Motor neuron (in vitro differentiated cells): Measurements from ENCODE around the gene LDAF1. TPM values are rescaled to one million over a fixed set of nuclear protein-coding genes. Genes with fewer than 3 reads are reported as not detected.
A peak's percentile ranks its signal among the peaks of the same experiment; 100 is the strongest.

ENCODE experiments used
- ATAC-seq, 8 experiments: fragments of 200-7000 bp; cut with Tn5 transposase; replicated peaks in 6 of 8; 2 replicates each; pipeline ENCODE4 v1.8.0; 2021; ENCODE audit warnings: mild to moderate bottlenecking in 8 of 8, moderate library complexity in 8 of 8
- H3K27ac ChIP-seq, 2 donors: fragments of 250-450 bp; sonication (Bioruptor Pico); 2 replicates each; pipeline ENCODE4 v1.9.0; 2021; ENCODE audit warnings: antibody characterized with exemption in 2 of 2, mild to moderate bottlenecking in 2 of 2, moderate library complexity in 1 of 2
- H3K4me1 ChIP-seq, 2 donors: fragments of 250-450 bp; sonication (Bioruptor Pico); replicated peaks in 1 of 2; 2 replicates each; pipeline ENCODE4 v1.6.1; 2021; ENCODE audit warnings: antibody characterized with exemption in 2 of 2, mild to moderate bottlenecking in 2 of 2, moderate library complexity in 1 of 2
- H3K4me3 ChIP-seq, 5 donors: fragments of 250-450 bp; sonication (Bioruptor Pico); 2 replicates each; pipeline ENCODE4 v1.9.0; 2021; ENCODE audit warnings: antibody characterized with exemption in 5 of 5, mild to moderate bottlenecking in 5 of 5, moderate library complexity in 4 of 5
- WGBS, 10 experiments: fragments of 450-650 bp; shearing (Covaris generic); methylation state at CpG; one replicate each; pipeline ENCODE4 v1.0.0; 2022; 5-methylcytosine and 5-hydroxymethylcytosine counted together
- in situ Hi-C, 9 experiments: fragments of 400-800 bp; cut with MboI; loops; one replicate each; pipeline ENCODE4 v1.15.0; 2021; ENCODE audit warnings: low sequenced_read_pairs in 9 of 9, low pct_unique_long_range_greater_than_20kb in 2 of 9; ENCODE audit not compliant: unreplicated experiment in 9 of 9
- total RNA-seq, 8 experiments: library from RNA; unstranded; fragments of 300-600 nt; gene quantifications; 2 replicates each; pipeline versions ENCODE4 v1.2.3 to v1.2.4, GENCODE V29; 2022

Gene LDAF1
- total RNA-seq, 8 experiments from 2014 or later: 4.4 to 27.3 (median 19.5) TPM

- no peak overlapping the region for H3K27ac ChIP-seq
- no peak for ATAC-seq
- WGBS, 10 experiments: 21 to 90% (median 48%) methylated on average over 1 to 2 of the region's 2 CpGs; no CpG with 5 or more reads in 4 of the 10 experiments
- no peak overlapping the region for H3K4me3 ChIP-seq
- in situ Hi-C loops: no loop called here
- H3K4me1 ChIP-seq: no peaks in the 10 kb centered on the region
These were observed 50.2 kb downstream of the LDAF1 start for GRCh38 chr16:21208446-21209230.

DNA sequence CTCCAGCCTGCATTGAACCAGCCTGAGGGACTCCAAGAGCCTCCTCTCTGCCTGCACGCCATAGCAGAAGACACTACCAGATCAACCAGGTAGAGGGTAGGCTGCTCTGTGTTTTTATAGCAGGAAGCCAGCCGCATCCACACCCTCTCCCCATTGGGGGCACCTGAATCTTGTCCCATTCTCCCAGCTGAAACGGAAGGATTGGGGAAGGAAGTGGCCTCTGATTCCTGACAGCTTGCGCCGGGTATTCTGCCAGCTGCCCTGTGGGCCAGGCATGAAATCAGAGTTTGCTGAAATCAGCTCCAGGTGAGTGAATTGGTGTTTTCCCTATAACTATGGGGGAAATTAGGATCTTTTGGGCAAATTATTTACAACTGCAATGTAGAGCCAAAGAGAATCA lies 53.0 kb downstream of the LDAF1 start, which contains the start of gene ZP2:
ZP2 (minus strand) TSS at position 89 of the 400 bp plus-strand sequence; CDS start at position 62, 27 bp downstream.
- Histone ChIP-seq H3K4me3 (no peak within 1 kb of the TSS), H3K4me1 (no peaks in the 10 kb centered on the region), H3K27ac (no peak within 1 kb of the TSS)
- no peak for ATAC-seq
- 44 to 100% (median 81%) methylated on average over 2 to 4 of the region's 5 CpGs; no CpG with 5 or more reads in 5 of the 10 experiments for WGBS, 10 experiments
- in situ Hi-C loops: no loop called here

DNA sequence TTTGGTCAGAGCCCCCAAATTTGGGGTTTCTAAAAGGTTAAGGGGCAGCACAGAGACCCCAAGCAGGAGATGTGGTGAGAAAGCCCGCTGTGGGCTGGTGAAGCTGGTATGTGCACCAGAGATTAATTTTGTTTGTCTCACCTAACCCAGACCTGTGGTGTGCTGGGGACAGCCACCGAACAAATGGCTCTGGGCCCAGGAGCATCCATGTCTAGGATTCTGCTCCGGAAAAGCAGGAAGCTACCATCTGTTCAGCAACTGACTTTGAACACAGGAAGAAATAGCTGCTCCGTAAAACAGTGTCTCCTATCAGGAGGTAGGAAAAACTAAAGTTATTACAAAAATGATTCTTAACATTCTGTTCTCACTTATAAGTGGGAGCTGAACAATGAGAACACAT lies 55.6 kb downstream of the LDAF1 start:
- no peaks in the 10 kb centered on the region for H3K4me1 ChIP-seq

GRCh38 chr16:21217121-21217520 lies 58.6 kb downstream of the LDAF1 start:
- no peak for ATAC-seq
- no peak overlapping the region for H3K27ac ChIP-seq
- no peak overlapping the region for H3K4me3 ChIP-seq
- in situ Hi-C loops: no loop called here
- WGBS, 10 experiments: 40 to 100% (median 79%) methylated on average over 1 to 2 of the region's 2 CpGs; no CpG with 5 or more reads in 2 of the 10 experiments
- H3K4me1 ChIP-seq: no peaks in the 10 kb centered on the region

More for the DNA sequence above, 55.6 kb downstream of the LDAF1 start:
- H3K4me3 ChIP-seq: no peak overlapping the region
- ATAC-seq: no peak
- H3K27ac ChIP-seq: no peak overlapping the region
- WGBS, 10 experiments: 17 to 100% (median 72%) methylated on average over 1 to 3 of the region's 4 CpGs; no CpG with 5 or more reads in 4 of the 10 experiments
- in situ Hi-C loops: no loop called here

DNA sequence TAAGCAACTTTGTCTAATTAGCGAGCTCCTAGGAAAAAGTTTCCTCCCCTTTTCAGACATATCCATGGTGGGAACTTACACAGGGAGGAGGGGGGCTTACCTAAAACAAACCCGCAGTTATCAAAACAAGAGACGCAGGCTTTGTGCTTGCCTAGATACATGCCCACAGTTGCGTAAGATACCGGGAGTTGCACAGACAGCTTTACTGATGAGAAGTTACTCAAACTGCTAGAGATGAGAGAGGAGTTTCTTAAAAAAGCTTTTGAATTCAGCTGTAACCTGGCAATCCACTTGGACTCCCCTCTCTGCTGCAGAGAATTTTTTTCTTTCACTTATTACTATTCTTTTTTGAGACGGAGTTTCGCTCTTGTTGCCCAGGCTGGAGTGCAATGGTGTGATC lies 59.7 kb downstream of the LDAF1 start:
- Histone ChIP-seq H3K4me3 (no peak overlapping the region), H3K27ac (no peak overlapping the region), H3K4me1 (no peaks in the 10 kb centered on the region)
- no peak for ATAC-seq
- in situ Hi-C loops: no loop called here
- WGBS, 10 experiments: 42 to 90% (median 75%) methylated on average over 1 to 7 of the region's 7 CpGs; no CpG with 5 or more reads in 2 of the 10 experiments

- 54 to 100% (median 82%) methylated on average over 1 to 2 of the region's 2 CpGs; no CpG with 5 or more reads in 2 of the 10 experiments for WGBS, 10 experiments
- H3K27ac ChIP-seq: no peak overlapping the region
- no peaks in the 10 kb centered on the region for H3K4me1 ChIP-seq
- no peak for ATAC-seq
- H3K4me3 ChIP-seq: no peak overlapping the region
- in situ Hi-C loops: no loop called here
These were observed 61.1 kb downstream of the LDAF1 start for GRCh38 chr16:21219551-21219950.

DNA sequence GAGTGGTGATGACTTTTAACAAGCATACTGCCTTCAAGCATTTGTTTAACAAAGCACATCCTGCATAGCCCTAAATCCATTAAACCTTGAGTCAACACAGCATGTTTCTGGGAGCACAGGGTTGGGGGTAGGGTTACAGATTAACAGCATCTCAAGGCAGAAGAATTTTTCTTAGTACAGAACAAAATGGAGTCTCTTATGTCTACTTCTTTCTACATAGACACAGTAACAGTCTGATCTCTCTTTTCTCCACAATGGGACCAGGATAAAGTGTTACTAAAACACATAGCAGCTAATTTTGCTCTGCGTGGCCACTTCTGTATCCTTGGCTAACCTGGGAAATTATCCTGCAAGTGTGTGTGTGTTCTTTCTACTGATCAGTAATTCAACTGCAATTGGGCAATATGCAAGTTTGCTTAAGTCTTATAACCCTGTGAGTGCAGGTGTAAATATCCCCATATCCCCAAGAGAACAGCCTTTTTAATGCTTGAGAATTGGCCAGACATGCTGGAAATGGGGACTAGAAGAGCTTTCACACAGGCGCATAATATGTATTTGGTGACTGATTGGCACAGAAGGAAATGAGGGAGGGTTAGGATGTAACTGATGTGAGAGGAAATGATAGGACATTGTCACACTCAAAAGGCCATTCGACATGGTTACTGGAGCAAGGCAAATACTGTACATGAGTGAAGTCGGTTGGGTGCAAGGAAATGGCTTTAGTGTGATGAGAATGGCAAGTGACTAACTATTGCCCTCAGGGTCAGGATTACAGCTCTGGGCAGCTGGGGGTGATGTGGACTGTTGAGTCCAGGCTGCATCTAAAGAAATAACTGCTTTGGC lies 64.2 kb downstream of the LDAF1 start:
- no peaks in the 10 kb centered on the region for H3K4me1 ChIP-seq
- in situ Hi-C loops: no loop called here
- ATAC-seq: no peak
- no peak overlapping the region for H3K27ac ChIP-seq
- no peak overlapping the region for H3K4me3 ChIP-seq
- WGBS, 10 experiments: 42 to 100% (median 79%) methylated on average over 2 to 4 of the region's 4 CpGs; no CpG with 5 or more reads in 3 of the 10 experiments

- no peak for ATAC-seq
- no peaks in the 10 kb centered on the region for H3K4me1 ChIP-seq
- WGBS, 10 experiments: 22 to 100% (median 71%) methylated on average over 1 to 9 of the region's 9 CpGs; no CpG with 5 or more reads in 1 of the 10 experiments
- no peak overlapping the region for H3K27ac ChIP-seq
- H3K4me3 ChIP-seq: no peak overlapping the region
- in situ Hi-C loops: no loop called here
These were observed 65.3 kb downstream of the LDAF1 start for GRCh38 chr16:21223787-21224186.

DNA sequence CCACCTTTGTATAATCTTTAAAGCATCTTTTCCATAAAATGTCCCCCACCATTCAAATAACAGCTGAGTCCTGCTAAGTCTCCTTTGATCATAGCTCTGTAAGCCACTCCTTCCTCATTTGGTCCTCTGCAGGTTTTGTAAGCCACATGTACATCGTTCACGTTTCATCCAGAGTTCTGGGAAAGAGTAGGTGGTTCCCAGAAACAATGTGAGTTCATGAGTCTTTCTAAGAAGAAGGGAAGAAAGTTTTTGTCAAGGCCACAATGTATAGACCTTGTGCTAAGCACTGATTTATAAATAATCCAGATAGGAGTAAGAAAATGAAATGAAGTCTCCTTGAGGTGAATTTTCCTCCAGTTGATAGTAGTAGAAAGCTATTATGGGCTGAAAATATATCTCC lies 66.3 kb downstream of the LDAF1 start:
- Histone ChIP-seq H3K4me3 (no peak overlapping the region), H3K27ac (no peak overlapping the region), H3K4me1 (no peaks in the 10 kb centered on the region)
- ATAC-seq: no peak
- in situ Hi-C loops: no loop called here
- 0 to 83% (median 69%) methylated on average over 1 to 2 of the region's 2 CpGs; no CpG with 5 or more reads in 4 of the 10 experiments for WGBS, 10 experiments

GRCh38 chr16:21226749-21227148 lies 68.3 kb downstream of the LDAF1 start:
- in situ Hi-C loops: no loop called here

GRCh38 chr16:21227866-21228265 lies 69.4 kb downstream of the LDAF1 start:
- in situ Hi-C loops: no loop called here
- no peak overlapping the region for H3K27ac ChIP-seq
- no peaks in the 10 kb centered on the region for H3K4me1 ChIP-seq
- H3K4me3 ChIP-seq: no peak overlapping the region
- ATAC-seq: no peak

More at GRCh38 chr16:21226749-21227148, 68.3 kb downstream of the LDAF1 start:
- no peak overlapping the region for H3K27ac ChIP-seq
- H3K4me3 ChIP-seq: no peak overlapping the region
- no peaks in the 10 kb centered on the region for H3K4me1 ChIP-seq
- peak in 1 of 8 experiments; percentile 36 for ATAC-seq

GRCh38 chr16:21228361-21228872 lies 69.9 kb downstream of the LDAF1 start:
- ATAC-seq: no peak
- 0 to 80% (median 70%) methylated on average over 1 to 2 of the region's 2 CpGs; no CpG with 5 or more reads in 4 of the 10 experiments for WGBS, 10 experiments
- H3K4me3 ChIP-seq: no peak overlapping the region
- in situ Hi-C loops: no loop called here
- no peaks in the 10 kb centered on the region for H3K4me1 ChIP-seq
- H3K27ac ChIP-seq: no peak overlapping the region
